OCI-LY1 (cell line): ENCODE data around the gene SCAMP5.

Experiments used
- H2AFZ ChIP-seq: fragments of 200-600 bp; sonication (generic), shearing (Covaris generic); 2 replicates; pipeline ENCODE4 v1.6.0; 2014; ENCODE audit warnings: antibody characterized with exemption, mild to moderate bottlenecking, low read length
- H3F3A ChIP-seq: fragments of 200-600 bp; sonication (generic), shearing (Covaris generic); 2 replicates; pipeline ENCODE4 v1.6.0; 2014; ENCODE audit warnings: mild to moderate bottlenecking, antibody characterized with exemption, low read length, moderate library complexity; ENCODE audit not compliant: insufficient read depth
- H3K27ac ChIP-seq: fragments of 200-600 bp; sonication (generic); 2 replicates; pipeline ENCODE4 v1.5.1; 2014; ENCODE audit warnings: low read length, mixed run types, mild to moderate bottlenecking, low read depth; ENCODE audit not compliant: poor library complexity, severe bottlenecking
- H3K27me3 ChIP-seq: fragments of 200-600 bp; sonication (generic); 2 replicates; pipeline ENCODE4 v1.6.0; 2014; ENCODE audit warnings: antibody characterized with exemption, mild to moderate bottlenecking, low read length, moderate library complexity; ENCODE audit not compliant: insufficient read depth
- H3K36me3 ChIP-seq: fragments of 200-600 bp; sonication (generic); 2 replicates; pipeline ENCODE4 v1.6.1; 2014; ENCODE audit warnings: mild to moderate bottlenecking, antibody characterized with exemption, low read length, moderate library complexity, mixed read lengths; ENCODE audit not compliant: insufficient read depth
- H3K4me1 ChIP-seq: fragments of 200-600 bp; sonication (generic); 2 replicates; pipeline ENCODE4 v1.5.1; 2014; ENCODE audit warnings: mild to moderate bottlenecking, low read length, moderate library complexity; ENCODE audit not compliant: insufficient read depth, severe bottlenecking
- H3K4me2 ChIP-seq: fragments of 200-600 bp; sonication (generic), shearing (Covaris generic); 2 replicates; pipeline ENCODE4 v1.6.1; 2014; ENCODE audit warnings: low read length
- H3K4me3 ChIP-seq: fragments of 200-600 bp; sonication (generic); 2 replicates; pipeline ENCODE4 v1.5.1; 2014; ENCODE audit warnings: low read length, low read depth, mild to moderate bottlenecking, mixed read lengths; ENCODE audit not compliant: poor library complexity, severe bottlenecking
- H3K79me2 ChIP-seq: fragments of 200-600 bp; shearing (Covaris generic); 2 replicates; pipeline ENCODE4 v1.6.1; 2016; ENCODE audit warnings: mixed run types, low read length, mixed read lengths; ENCODE audit not compliant: insufficient read depth
- H3K9ac ChIP-seq: fragments of 200-600 bp; sonication (generic), shearing (Covaris generic); 2 replicates; pipeline ENCODE4 v1.6.1; 2014; ENCODE audit warnings: mild to moderate bottlenecking, low read length, mixed read lengths
- H3K9me2 ChIP-seq: fragments of 200-600 bp; sonication (generic), shearing (Covaris generic); 2 replicates; pipeline ENCODE4 v1.6.1; 2014; ENCODE audit warnings: low read depth, mild to moderate bottlenecking, low read length, mixed read lengths
- H3K9me3 ChIP-seq: fragments of 200-600 bp; shearing (Covaris generic); 2 replicates; pipeline ENCODE4 v1.6.1; 2014; ENCODE audit warnings: low read length, mixed read lengths
- H4K20me1 ChIP-seq: fragments of 200-600 bp; sonication (generic), shearing (Covaris generic); 2 replicates; pipeline ENCODE4 v1.6.0; 2016; ENCODE audit warnings: mild to moderate bottlenecking, low read length; ENCODE audit not compliant: insufficient read depth
- CTCF ChIP-seq: fragments of 200-600 bp; sonication (generic), shearing (Covaris generic); IDR thresholded peaks from 2 replicates; pipeline ENCODE4 v1.5.1; 2017; ENCODE audit warnings: mild to moderate bottlenecking, antibody characterized with exemption, low read length, moderate library complexity, mixed read lengths
- EZH2 ChIP-seq: fragments of 200-600 bp; sonication (generic), shearing (Covaris generic); IDR thresholded peaks from 2 replicates; pipeline ENCODE4 v1.8.0; 2017; ENCODE audit warnings: borderline replicate concordance, mixed run types, mild to moderate bottlenecking, antibody characterized with exemption, low read length, moderate library complexity, mixed read lengths

The SCAMP5 gene

GRCh38 chr15:74978503-74978902, 16.9 kb upstream of the SCAMP5 start:
- Histone ChIP-seq H3K9me3 (no peaks in the 10 kb centered on the region), H3K9me2 (no peaks in the 10 kb centered on the region), H3K79me2 (no peaks in the 10 kb centered on the region), H3K4me2 (no peak overlapping the region), H4K20me1 (no peaks in the 10 kb centered on the region), H3K36me3 (no peaks in the 10 kb centered on the region), H3K27ac (no peak overlapping the region), H3F3A (no peaks in the 10 kb centered on the region), H3K4me1 (no peaks in the 10 kb centered on the region), H3K9ac (no peak overlapping the region), H3K27me3 (peaks cover 5% of the 10 kb centered on the region; the same call in 1 of the 2 replicates), H2AFZ (no peak overlapping the region), H3K4me3 (no peak overlapping the region)
- TF ChIP-seq EZH2 (no peak), CTCF (no peak)

DNA sequence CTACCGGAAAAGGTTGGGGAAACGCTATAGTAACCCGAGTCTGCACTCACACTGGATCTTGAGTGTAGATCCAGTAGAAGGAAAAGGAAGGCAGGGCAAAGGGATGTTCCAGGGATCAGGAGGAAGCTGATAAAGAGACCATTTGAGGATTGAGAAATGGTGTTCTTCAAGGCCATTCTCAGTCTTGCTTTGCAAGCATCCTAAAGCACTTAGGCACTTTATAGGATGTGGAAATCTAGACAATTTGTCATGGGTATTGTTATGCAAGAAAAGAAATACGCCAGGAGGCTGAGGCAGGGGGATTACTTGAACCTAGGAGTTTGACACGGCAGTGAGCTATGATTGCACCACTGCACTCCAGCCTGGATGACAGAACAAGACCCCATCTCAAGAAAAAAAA, 13.2 kb upstream of the SCAMP5 start:
- no peak overlapping the region for H3K9ac ChIP-seq
- no peak overlapping the region for H3K4me3 ChIP-seq
- no peaks in the 10 kb centered on the region for H3K36me3 ChIP-seq
- TF ChIP-seq EZH2 (no peak), CTCF (no peak)
- H3K4me2 ChIP-seq, result no peak overlapping the region
- H3K9me3 ChIP-seq, result no peaks in the 10 kb centered on the region
- H3K4me1 ChIP-seq, result no peaks in the 10 kb centered on the region
- no peaks in the 10 kb centered on the region for H4K20me1 ChIP-seq
- H2AFZ ChIP-seq, result no peak overlapping the region
- H3F3A ChIP-seq, result no peaks in the 10 kb centered on the region
- H3K27me3 ChIP-seq, result peaks cover 15% of the 10 kb centered on the region; the same call in 1 of the 2 replicates
- H3K27ac ChIP-seq, result no peak overlapping the region
- no peaks in the 10 kb centered on the region for H3K9me2 ChIP-seq
- H3K79me2 ChIP-seq, result no peaks in the 10 kb centered on the region

- no peaks in the 10 kb centered on the region for H3K79me2 ChIP-seq
- H3K9me2 ChIP-seq, result no peaks in the 10 kb centered on the region
- H4K20me1 ChIP-seq, result no peaks in the 10 kb centered on the region
- H3K4me2 ChIP-seq, result no peak overlapping the region
- no peaks in the 10 kb centered on the region for H3F3A ChIP-seq
- H3K9me3 ChIP-seq, result no peaks in the 10 kb centered on the region
- H3K36me3 ChIP-seq, result no peaks in the 10 kb centered on the region
- H3K4me1 ChIP-seq, result no peaks in the 10 kb centered on the region
- no peak overlapping the region for H2AFZ ChIP-seq
- peaks cover 15% of the 10 kb centered on the region; the same call in 1 of the 2 replicates for H3K27me3 ChIP-seq
- TF ChIP-seq EZH2 (no peak), CTCF (no peak)
- no peak overlapping the region for H3K4me3 ChIP-seq
- H3K27ac ChIP-seq, result no peak overlapping the region
- H3K9ac ChIP-seq, result no peak overlapping the region
Observed at GRCh38 chr15:74983725-74984231, 11.6 kb upstream of the SCAMP5 start.
